Omental fat pad (tissue), 4 donors: ENCODE data around the gene DNAJA3. TPM values are rescaled to one million over a fixed set of nuclear protein-coding genes. Genes with fewer than 3 reads are reported as not detected.

Experiments
- ATAC-seq: fragments of 150-250 bp; one replicate; pipeline ENCODE4 v1.9.1; 2016; ENCODE audit warnings: mild to moderate bottlenecking, moderate library complexity; ENCODE audit not compliant: low FRiP score
- DNase-seq: peaks from one replicate; pipeline ENCODE4 v3.0.0-alpha.2; 2019; ENCODE audit warnings: low spot score
- total RNA-seq, 4 donors: library from RNA; depleted of rRNA; stranded (reverse); fragments of >200 nt; gene quantifications; one replicate each; pipeline ENCODE4 v1.1.0, GENCODE V29; 2016
- TF ChIP-seq, protein P1 (sequence below), 3 donors: fragments of 450-650 bp; IDR thresholded peaks; one replicate each; pipeline ENCODE4 v1.5.1; 2016 to 2017; ENCODE audit warnings: antibody characterized with exemption in 3 of 3, mild to moderate bottlenecking in 3 of 3, moderate library complexity in 2 of 3

The DNAJA3 gene
- total RNA-seq, result 10 to 100 TPM; 40.5 to 47.1 (median 42.3) TPM

DNA sequence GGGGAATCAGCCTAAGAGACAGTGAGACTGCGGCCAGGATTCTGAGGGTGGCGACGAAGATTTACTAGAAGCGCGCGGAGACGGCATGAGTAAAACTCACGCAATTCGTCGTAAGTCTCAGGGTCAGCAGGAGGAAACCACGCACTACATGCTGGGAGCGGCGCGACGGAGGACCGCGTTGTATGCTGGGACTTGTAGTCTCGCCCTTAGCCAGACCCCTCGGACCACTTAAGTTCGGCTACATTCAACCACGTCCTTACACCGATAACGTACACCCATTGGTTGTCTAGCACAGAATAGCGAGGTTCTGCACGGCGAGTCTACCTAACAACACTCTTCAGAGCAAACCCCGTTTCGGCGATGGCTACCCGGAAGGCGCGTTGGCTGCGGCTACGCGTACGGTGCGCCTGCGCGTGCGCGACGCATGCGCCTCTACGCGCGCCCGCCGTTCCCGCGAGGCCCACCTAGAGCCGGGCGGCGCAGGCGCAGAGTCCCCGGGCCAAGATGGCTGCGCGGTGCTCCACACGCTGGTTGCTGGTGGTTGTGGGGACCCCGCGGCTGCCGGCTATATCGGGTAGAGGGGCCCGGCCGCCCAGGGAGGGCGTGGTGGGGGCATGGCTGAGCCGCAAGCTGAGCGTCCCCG is at the start of gene DNAJA3:
DNAJA3 (plus strand) TSS at position 491 of the 643 bp plus-strand sequence; CDS start at position 505, 14 bp downstream.
- peak; percentile 75 for DNase-seq
- ATAC-seq, result peak; percentile 97
- TF ChIP-seq, protein P1, sequence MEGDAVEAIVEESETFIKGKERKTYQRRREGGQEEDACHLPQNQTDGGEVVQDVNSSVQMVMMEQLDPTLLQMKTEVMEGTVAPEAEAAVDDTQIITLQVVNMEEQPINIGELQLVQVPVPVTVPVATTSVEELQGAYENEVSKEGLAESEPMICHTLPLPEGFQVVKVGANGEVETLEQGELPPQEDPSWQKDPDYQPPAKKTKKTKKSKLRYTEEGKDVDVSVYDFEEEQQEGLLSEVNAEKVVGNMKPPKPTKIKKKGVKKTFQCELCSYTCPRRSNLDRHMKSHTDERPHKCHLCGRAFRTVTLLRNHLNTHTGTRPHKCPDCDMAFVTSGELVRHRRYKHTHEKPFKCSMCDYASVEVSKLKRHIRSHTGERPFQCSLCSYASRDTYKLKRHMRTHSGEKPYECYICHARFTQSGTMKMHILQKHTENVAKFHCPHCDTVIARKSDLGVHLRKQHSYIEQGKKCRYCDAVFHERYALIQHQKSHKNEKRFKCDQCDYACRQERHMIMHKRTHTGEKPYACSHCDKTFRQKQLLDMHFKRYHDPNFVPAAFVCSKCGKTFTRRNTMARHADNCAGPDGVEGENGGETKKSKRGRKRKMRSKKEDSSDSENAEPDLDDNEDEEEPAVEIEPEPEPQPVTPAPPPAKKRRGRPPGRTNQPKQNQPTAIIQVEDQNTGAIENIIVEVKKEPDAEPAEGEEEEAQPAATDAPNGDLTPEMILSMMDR (IDR thresholded peaks at IDR 0.05), result no peak

DNA sequence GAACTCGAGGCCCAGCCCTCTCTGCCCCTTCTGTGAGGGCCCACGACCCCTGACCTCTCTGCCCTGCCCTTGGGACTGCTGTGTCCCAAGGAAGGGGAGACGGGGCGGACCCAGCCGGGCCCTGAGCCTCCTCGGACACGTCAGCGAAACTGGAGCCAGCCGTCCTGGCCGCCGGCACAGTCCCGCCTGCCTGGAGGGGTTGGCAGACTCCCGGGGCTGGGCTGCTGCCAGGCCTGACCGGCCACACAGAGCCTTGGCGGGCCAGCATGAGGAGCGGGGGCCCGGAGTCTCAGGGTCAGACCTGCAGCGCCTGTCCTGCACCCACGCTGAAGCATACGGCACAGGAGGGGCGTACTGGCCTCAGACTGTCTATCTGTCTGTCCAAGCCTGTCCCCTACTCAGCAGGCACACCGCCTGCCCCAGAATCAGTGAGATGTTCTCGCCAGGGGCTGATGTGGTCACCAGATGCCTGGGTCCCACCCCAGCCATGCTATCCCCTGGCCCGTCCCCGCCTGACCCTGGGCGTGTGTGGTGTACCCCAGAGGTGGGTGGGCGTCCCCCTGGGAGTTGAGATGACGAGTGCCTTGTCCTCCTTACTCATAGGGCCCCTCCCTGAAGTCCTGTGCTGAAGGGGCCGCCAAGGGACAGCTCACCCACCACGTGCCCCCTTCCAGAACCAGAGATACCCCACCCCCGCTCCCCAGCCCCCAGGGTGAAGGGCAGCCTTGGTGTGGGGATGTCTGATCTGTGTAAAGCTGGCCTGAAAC is 49.4 kb upstream of the DNAJA3 start:
- ATAC-seq (peak; percentile 55), DNase-seq (peak; percentile 77)
- TF ChIP-seq, protein P1 (IDR thresholded peaks at IDR 0.05), result no peak

DNA sequence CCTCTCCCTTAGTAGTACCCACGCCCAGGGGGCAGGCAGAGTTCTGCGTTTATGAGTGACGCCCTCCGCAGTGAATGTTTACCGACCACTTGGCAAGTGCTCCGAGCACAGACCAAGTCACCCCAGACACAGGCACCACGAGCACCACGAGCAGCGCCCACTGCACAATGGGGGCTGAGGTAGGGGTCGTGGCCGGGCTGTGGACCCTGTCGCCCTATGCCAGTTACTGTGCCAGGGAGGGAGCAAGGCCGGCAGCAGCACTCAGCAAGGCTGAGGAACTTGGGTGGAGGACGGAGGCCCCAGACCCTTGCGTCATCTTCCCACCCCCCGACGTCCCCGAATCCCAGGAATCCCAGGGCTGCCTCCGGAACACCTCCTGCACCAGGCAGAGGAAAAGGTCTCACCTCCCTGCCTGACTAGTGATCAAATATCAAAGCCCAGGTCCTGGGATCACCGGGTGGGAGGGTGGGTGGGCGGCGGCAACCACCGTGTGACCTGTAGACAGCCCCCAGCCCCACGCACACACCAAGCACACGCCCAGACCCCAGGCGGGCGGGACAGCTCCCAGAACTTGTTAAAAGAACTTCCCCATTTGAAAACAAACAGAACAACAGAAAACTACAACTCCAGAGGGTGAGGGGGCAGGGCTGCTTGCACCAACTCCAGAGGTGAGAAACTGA is 48.6 kb upstream of the DNAJA3 start:
- TF ChIP-seq, protein P1 (IDR thresholded peaks at IDR 0.05), result no peak
- ATAC-seq (no peak), DNase-seq (no peak)

DNA sequence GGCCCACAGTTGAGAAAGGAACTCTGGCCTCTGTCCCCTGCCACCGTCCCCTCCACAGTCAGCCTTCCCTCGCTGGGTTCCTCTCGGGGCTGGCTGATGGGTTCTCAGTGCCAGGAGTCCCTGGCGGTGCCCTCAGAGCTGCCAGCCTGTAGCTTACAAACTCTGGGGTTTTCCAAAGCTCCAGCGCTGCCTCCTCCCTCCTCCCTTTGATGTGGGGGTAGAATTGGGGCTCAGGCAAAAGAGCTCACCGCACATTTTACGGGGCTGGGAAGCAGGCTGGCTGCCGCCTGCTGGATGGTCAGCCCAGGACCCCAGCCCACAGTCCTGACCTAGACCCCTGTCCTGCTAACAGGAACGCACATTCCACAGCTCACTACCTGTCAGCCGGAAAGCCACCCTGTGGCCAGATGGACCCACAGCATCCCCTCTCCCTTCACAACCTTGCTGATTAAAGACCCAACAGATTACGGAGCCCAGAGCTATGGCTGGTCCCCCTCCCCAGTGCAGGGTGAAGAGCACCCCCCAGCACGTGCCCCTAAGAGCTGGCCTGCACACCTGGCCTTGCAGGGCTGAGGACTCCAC is 48.0 kb upstream of the DNAJA3 start:
- TF ChIP-seq, protein P1 (IDR thresholded peaks at IDR 0.05), result no peak
- no peak for ATAC-seq
- DNase-seq, result no peak

DNA sequence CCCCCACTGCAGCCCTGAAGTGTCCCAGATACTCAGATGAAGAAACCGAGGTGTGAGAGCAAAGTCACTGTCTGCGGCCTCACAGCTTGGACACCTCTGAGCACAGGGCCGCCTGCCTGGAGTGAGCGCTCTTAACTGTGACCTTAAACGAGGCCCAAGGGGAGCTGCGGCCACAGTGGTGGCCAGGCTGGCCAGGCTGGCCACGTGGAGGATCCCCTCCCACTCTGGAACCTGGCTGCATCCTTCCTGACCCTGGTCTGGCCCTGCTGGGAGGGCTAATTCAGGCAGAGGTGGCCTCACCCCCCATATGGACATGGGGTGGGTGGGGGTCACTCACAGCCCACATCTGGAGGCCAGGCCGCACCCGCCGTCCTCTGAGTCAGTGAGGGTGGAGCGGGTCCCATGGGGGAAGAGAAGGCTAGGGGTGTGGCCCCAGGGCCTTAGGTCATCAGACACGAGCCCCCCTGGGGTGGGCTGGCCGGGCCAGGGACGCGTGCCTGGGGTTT is 47.5 kb upstream of the DNAJA3 start:
- TF ChIP-seq, protein P1 (IDR thresholded peaks at IDR 0.05), result no peak
- no peak for DNase-seq
- ATAC-seq, result no peak

DNA sequence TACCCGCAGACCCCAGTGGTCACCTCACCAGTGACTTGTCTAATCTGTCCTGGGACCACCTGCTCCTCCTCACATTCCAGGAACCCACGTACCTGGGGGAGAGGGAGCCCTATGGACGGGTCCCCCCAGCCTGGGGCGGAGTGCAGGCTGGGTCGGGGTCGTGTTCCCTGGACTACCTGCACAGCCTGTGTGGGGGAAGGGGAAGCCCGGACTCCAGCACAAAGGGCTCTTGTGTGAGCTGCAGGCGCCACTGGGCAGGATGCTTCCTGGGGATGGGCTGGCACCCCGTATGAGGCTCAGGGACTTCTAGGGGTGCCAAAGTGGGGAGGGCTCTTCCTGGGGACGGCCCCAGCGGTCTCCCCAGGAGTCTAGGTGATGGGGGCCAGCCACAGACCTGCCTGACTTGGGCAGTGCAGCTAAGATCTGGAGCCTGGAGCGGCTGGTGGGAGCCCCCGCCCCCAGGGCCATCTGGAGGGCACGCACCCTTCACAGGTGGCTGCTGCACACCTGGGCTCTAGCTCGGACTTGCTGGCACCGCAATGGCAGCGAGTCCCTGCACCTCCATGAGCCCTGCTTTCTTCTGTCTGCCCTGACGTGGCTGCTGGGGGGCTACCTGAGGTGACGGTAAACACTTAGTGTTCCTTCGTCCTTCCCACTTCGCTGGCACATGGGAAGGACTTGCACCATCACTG is 46.5 kb upstream of the DNAJA3 start:
- DNase-seq (no peak), ATAC-seq (no peak)
- TF ChIP-seq, protein P1 (IDR thresholded peaks at IDR 0.05), result no peak
